Neural crest cell (in vitro differentiated cells): ENCODE measurements around the gene TLE3. TPM values are rescaled to one million over a fixed set of nuclear protein-coding genes. Genes with fewer than 3 reads are reported as not detected.

Source experiments
- DNase-seq: peaks from one replicate; pipeline ENCODE4 v3.0.0; 2021; ENCODE audit warnings: low read depth, mixed read lengths, low spot score
- H3K27ac Mint-ChIP-seq: one replicate; pipeline ENCODE4 v1.8.0; 2021; ENCODE audit warnings: mild to moderate bottlenecking, mixed read lengths; ENCODE audit not compliant: unreplicated experiment
- H3K27me3 Mint-ChIP-seq: 2 replicates; pipeline ENCODE4 v1.8.0; 2021; ENCODE audit warnings: low read depth, mild to moderate bottlenecking, mixed read lengths
- H3K36me3 Mint-ChIP-seq: 2 replicates; pipeline ENCODE4 v1.8.0; 2021; ENCODE audit warnings: low read depth, mild to moderate bottlenecking, mixed read lengths
- H3K4me1 Mint-ChIP-seq: 2 replicates; pipeline ENCODE4 v1.8.0; 2021; ENCODE audit warnings: mixed read lengths
- H3K4me3 Mint-ChIP-seq: one replicate; pipeline ENCODE4 v1.8.0; 2021; ENCODE audit warnings: mild to moderate bottlenecking, mixed read lengths
- H3K9me3 Mint-ChIP-seq: 2 replicates; pipeline ENCODE4 v1.8.0; 2021; ENCODE audit warnings: mixed read lengths
- total RNA-seq: library from RNA; stranded (reverse); gene quantifications from 2 replicates; pipeline ENCODE4 v1.2.1, GENCODE V29; 2021
- TF ChIP-seq, protein P1 (sequence below): fragments of 200-600 bp; sonication (generic); conservative IDR thresholded peaks from 2 replicates; pipeline ENCODE4 v1.5.0; 2021; ENCODE audit warnings: antibody characterized with exemption, mild to moderate bottlenecking

Gene TLE3
- total RNA-seq, 1 donor from 2014 or later = 89.9 TPM

DNA sequence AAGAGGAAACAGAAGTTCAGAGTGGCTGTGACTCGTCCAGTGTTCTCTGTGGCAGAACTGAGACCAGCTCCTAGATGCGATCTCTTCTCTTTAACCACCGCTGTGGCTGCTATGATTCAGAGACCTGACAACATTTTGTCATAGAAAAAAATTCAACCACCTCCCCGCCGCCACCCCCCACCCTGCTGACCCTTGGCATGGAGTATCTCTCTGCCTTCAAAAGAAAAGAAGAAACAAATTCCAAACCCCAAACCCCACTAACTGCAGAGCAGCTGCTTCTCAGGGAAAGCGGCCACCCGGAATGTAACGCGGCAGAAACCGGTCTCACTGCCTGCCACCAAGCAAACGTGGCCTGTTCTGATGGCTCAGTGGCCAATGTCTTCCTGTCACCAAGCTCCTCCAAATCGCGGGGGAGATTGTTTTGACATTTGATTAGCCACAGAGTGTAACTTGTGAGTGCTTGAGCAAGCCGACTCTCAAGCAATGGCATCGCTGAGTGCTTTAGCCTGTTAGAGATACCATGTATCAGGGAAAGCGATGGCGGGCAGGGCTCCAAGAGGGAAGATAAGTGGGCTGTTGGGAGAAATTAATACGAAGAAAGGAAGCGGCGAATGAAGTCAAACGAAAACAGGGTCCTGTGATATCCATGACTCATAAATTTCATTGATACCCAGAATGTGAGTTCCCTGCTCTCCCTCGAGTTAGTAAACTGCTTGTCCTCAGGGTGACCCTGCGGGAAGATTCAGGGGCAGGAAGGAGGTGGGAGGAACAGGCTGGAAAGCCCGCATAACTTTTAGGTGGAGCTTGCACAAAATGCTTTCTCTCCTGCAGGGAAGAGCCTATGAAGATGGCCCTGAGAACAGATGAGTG, 44.8 kb upstream of the TLE3 start:
- no peaks in the 10 kb centered on the region for H3K9me3 Mint-ChIP-seq
- TF ChIP-seq, protein P1, sequence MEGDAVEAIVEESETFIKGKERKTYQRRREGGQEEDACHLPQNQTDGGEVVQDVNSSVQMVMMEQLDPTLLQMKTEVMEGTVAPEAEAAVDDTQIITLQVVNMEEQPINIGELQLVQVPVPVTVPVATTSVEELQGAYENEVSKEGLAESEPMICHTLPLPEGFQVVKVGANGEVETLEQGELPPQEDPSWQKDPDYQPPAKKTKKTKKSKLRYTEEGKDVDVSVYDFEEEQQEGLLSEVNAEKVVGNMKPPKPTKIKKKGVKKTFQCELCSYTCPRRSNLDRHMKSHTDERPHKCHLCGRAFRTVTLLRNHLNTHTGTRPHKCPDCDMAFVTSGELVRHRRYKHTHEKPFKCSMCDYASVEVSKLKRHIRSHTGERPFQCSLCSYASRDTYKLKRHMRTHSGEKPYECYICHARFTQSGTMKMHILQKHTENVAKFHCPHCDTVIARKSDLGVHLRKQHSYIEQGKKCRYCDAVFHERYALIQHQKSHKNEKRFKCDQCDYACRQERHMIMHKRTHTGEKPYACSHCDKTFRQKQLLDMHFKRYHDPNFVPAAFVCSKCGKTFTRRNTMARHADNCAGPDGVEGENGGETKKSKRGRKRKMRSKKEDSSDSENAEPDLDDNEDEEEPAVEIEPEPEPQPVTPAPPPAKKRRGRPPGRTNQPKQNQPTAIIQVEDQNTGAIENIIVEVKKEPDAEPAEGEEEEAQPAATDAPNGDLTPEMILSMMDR = no peak
- H3K36me3 Mint-ChIP-seq = no peaks in the 10 kb centered on the region
- H3K4me3 Mint-ChIP-seq = no peak overlapping the region
- no peak for DNase-seq
- peaks cover 25% of the 10 kb centered on the region for H3K27me3 Mint-ChIP-seq
- H3K4me1 Mint-ChIP-seq = peaks cover 28% of the 10 kb centered on the region
- H3K27ac Mint-ChIP-seq = no peak overlapping the region

DNA sequence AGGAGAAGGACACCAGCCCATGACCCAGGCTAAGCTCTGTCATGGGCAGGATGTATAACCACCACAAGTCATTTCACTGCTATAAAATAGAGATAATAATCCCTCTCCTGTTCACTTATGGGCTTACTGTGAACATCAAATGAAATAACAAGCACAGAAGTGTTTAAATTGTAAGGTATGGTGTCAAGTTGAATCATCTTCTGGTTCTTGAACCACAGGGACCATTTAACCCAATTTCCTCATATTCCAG, 44.3 kb upstream of the TLE3 start:
- DNase-seq = no peak
- no peaks in the 10 kb centered on the region for H3K36me3 Mint-ChIP-seq
- H3K9me3 Mint-ChIP-seq = no peaks in the 10 kb centered on the region
- no peak overlapping the region for H3K27ac Mint-ChIP-seq
- peaks cover 28% of the 10 kb centered on the region for H3K4me1 Mint-ChIP-seq
- no peak overlapping the region for H3K4me3 Mint-ChIP-seq
- H3K27me3 Mint-ChIP-seq = peaks cover 25% of the 10 kb centered on the region
- TF ChIP-seq, protein P1 = no peak

DNA sequence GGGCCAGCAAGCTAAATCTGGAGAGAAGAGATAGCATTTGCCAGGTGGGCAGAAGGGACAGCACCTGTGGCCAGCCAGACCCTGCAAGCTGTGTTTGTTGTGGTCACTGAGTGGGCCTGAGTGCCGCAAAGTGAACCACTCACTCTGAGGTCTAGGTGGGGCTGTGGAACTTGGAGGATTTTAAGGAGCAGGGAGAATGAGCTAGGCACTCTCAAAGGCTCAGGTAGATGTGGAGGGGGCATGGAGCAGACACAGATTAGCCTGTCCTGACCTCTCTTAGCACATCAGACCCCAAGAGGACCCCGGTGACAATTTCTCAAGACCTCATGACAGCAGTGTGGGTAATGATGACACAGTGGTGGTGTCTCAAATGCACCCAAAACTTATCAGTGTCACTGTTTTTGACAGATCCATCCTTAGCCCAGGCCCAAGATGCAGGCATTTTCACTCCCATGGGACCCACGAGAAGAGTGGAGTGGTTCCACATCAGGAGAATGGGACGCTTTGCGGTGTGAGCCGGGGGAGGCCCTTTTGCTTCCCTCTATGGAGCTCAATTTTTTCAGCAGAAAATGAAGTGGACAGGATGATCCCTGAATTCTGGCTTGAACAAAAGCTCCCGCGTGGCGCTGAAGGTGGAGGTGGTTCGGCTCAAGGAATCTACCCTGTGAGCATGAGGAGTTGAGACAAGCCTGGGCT, 43.8 kb upstream of the TLE3 start:
- H3K9me3 Mint-ChIP-seq = no peaks in the 10 kb centered on the region
- no peak for DNase-seq
- H3K36me3 Mint-ChIP-seq = no peaks in the 10 kb centered on the region
- no peak overlapping the region for H3K4me3 Mint-ChIP-seq
- no peak overlapping the region for H3K27ac Mint-ChIP-seq
- H3K27me3 Mint-ChIP-seq = peaks cover 25% of the 10 kb centered on the region
- H3K4me1 Mint-ChIP-seq = peaks cover 31% of the 10 kb centered on the region
- TF ChIP-seq, protein P1 = no peak

DNA sequence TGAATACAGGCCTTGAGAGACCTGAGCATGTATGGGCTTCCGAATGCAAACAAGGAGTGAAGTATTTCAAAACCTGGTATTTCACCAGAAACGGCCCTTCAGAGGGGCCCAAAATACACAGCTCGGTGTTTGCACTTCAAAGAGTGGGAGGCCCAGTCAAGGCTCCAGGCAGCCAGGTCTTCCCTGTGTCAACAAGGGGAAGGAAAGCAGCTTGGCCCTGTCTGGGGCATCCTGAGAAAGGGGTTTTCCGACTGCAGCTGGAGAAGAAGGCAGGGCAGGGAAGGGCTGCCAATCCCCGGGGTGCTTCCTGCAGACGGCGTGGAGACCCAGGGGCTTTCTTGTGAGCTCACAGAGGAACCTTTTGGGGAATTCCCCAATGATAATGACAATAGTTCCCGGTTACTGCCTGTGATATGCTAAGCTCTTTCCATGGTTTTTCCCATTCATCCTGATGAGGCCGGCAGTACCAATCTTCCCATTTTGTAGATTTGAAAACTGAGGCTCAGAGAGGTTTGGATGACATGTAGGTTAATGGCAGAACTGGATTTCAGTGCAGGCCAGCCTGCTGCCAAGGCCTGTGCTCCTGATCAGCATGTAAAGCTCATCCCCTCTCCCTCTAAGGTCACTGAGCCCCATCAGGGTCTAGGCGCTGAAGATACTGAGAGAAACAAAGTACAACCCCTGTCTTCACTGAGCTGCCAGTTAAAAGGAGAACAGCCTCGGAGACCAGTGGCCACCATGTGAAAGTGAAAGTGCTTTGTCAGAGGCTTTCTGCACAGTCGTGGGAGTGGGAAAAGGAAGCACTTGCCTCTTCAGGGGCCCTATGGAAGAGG, 43.0 kb upstream of the TLE3 start:
- TF ChIP-seq, protein P1 = no peak
- Mint-ChIP-seq H3K9me3 (no peaks in the 10 kb centered on the region), H3K27me3 (peaks cover 25% of the 10 kb centered on the region), H3K4me3 (no peak overlapping the region), H3K27ac (no peak overlapping the region), H3K36me3 (no peaks in the 10 kb centered on the region), H3K4me1 (peaks cover 32% of the 10 kb centered on the region)
- no peak for DNase-seq

DNA sequence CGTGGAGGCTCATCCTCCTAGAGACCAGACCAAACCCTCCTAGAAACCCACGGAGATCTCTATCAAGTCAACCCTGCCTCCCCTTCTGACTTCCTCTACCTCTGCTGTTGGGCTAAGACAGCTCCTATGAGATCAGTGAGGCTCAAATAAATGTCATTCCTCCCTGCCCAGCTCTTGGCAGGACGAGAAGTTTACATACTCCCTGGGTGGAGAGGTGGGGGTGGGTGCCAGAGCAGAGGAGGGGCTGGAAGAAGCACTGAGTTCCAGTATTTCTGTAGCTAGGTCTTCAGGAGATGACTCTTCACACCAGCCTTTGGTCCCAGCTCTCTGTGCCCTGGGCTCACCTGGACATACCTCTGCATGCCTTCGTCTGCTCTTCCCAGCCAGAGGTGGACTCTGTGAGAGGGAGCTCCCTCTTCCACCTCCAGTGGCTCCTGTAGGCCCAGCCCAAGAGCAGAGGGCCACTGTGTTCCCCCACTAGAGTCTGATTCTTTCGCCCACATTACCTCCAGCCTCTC, 42.4 kb upstream of the TLE3 start:
- TF ChIP-seq, protein P1 = no peak
- Mint-ChIP-seq H3K27me3 (peaks cover 27% of the 10 kb centered on the region), H3K4me3 (no peak overlapping the region), H3K27ac (no peak overlapping the region), H3K4me1 (peaks cover 25% of the 10 kb centered on the region), H3K36me3 (no peaks in the 10 kb centered on the region), H3K9me3 (no peaks in the 10 kb centered on the region)
- DNase-seq = no peak
